Natural killer cell treated with Interleukin-12 subunit alpha and Interleukin-12 subunit beta and Interleukin-15 and Interleukin-18, amount 100 ng/mL, for 72 hours (primary cell): ENCODE measurements around the gene ZNF440. TPM values are rescaled to one million over a fixed set of nuclear protein-coding genes. Genes with fewer than 3 reads are reported as not detected.
"Not testable (repeated sequence)": the region's sequence is repeated elsewhere in the genome, so short reads cannot be mapped to it uniquely, and the experiment has no call there.

Experiments
- ATAC-seq, 2 donors: fragments of 150-1000 bp; cut with Tn5 transposase in 1 of 2; sonication (Bioruptor Pico), chemical (Tn5 transposase) in 1 of 2; 2 replicates each; pipeline ENCODE4 v1.10.0; 2021
- DNase-seq: peaks from one replicate; pipeline ENCODE4 v3.0.0; 2022; ENCODE audit warnings: low spot score
- H3K27ac Mint-ChIP-seq, 2 donors: 1 replicate in 1 of 2; 2 replicates in 1 of 2; pipeline ENCODE4 v1.8.0; 2022; ENCODE audit warnings: mixed read lengths in 2 of 2, mild to moderate bottlenecking in 1 of 2, moderate library complexity in 1 of 2
- H3K27me3 Mint-ChIP-seq, 2 donors: 1 replicate in 1 of 2; 2 replicates in 1 of 2; pipeline ENCODE4 v1.8.0; 2022; ENCODE audit warnings: mixed read lengths in 2 of 2
- H3K36me3 Mint-ChIP-seq: one replicate; pipeline ENCODE4 v1.8.0; 2022; ENCODE audit warnings: mixed read lengths
- H3K4me1 Mint-ChIP-seq, 2 donors: 1 replicate in 1 of 2; 2 replicates in 1 of 2; pipeline ENCODE4 v1.8.0; 2022; ENCODE audit warnings: low read depth in 2 of 2, mixed read lengths in 2 of 2, mild to moderate bottlenecking in 1 of 2
- H3K4me3 Mint-ChIP-seq: one replicate; pipeline ENCODE4 v1.8.0; 2022; ENCODE audit warnings: mixed read lengths
- H3K9me3 Mint-ChIP-seq: 2 replicates; pipeline ENCODE4 v1.8.0; 2022; ENCODE audit warnings: mixed read lengths
- total RNA-seq, 2 donors: library from RNA; stranded (reverse); gene quantifications; one replicate each; pipeline ENCODE4 v1.2.3, GENCODE V29; 2022

ZNF440 gene
- total RNA-seq, 2 donors from 2014 or later: 16.7 to 20.1 TPM

GRCh38 chr19:11798391-11799330 lies 15.4 kb upstream of the ZNF440 start, which contains the start of gene ZNF491:
Gene ZNF491 (plus strand): TSS chr19:11798523. CDS start chr19:11805954, 7,431 bp downstream.
- Mint-ChIP-seq H3K4me3 (peak within 1 kb of the TSS; percentile 87), H3K27me3 (no peaks in the 10 kb centered on the region), H3K4me1 (peaks cover 13 to 15% of the 10 kb centered on the region in 2 donors), H3K36me3 (no peaks in the 10 kb centered on the region), H3K27ac (peak within 1 kb of the TSS in 1 of 2 donors; percentile 76), H3K9me3 (no peaks in the 10 kb centered on the region)
- peak; percentile 99 for ATAC-seq
- peak; percentile 90 for DNase-seq

GRCh38 chr19:11806354-11807098 lies 7.5 kb upstream of the ZNF440 start:
- Mint-ChIP-seq H3K27ac (no peak overlapping the region), H3K36me3 (peaks cover 26% of the 10 kb centered on the region), H3K9me3 (peaks cover 12% of the 10 kb centered on the region), H3K4me3 (no peak overlapping the region), H3K4me1 (no peaks in the 10 kb centered on the region), H3K27me3 (no peaks in the 10 kb centered on the region)
- no peak for DNase-seq
- ATAC-seq: no peak

- Mint-ChIP-seq H3K27me3 (no peaks in the 10 kb centered on the region), H3K4me1 (no peaks in the 10 kb centered on the region), H3K4me3 (no peak overlapping the region), H3K9me3 (peaks cover 12% of the 10 kb centered on the region), H3K36me3 (peaks cover 26% of the 10 kb centered on the region), H3K27ac (no peak overlapping the region)
- ATAC-seq (no peak), DNase-seq (no peak)
These were observed 7.0 kb upstream of the ZNF440 start for GRCh38 chr19:11807099-11807380.

GRCh38 chr19:11813703-11814028 lies 407 bp upstream of the ZNF440 start:
- Mint-ChIP-seq H3K4me3 (peak overlapping the region; percentile 84), H3K4me1 (peaks cover 7 to 22% of the 10 kb centered on the region in 2 donors), H3K27me3 (no peaks in the 10 kb centered on the region), H3K9me3 (no peaks in the 10 kb centered on the region), H3K36me3 (peaks cover 4% of the 10 kb centered on the region), H3K27ac (peak overlapping the region; percentile 3 to 86)
- ATAC-seq (peak; percentile 24 to 54), DNase-seq (no peak)

- H3K36me3 Mint-ChIP-seq: no peaks in the 10 kb centered on the region
- no peaks in the 10 kb centered on the region for H3K27me3 Mint-ChIP-seq
- H3K27ac Mint-ChIP-seq: peak overlapping the region; percentile 3 to 86
- H3K9me3 Mint-ChIP-seq: no peaks in the 10 kb centered on the region
- peaks cover 7 to 22% of the 10 kb centered on the region in 2 donors for H3K4me1 Mint-ChIP-seq
- peak in 1 of 2 donors; percentile 25 for ATAC-seq
- peak overlapping the region; percentile 84 for H3K4me3 Mint-ChIP-seq
- no peak for DNase-seq
These were observed 595 bp downstream of the ZNF440 start for GRCh38 chr19:11814700-11815035.

- no peak overlapping the region for H3K4me3 Mint-ChIP-seq
- H3K36me3 Mint-ChIP-seq: peaks cover 12% of the 10 kb centered on the region
- peaks cover 8 to 24% of the 10 kb centered on the region in 2 donors for H3K4me1 Mint-ChIP-seq
- H3K9me3 Mint-ChIP-seq: no peaks in the 10 kb centered on the region
- ATAC-seq: no peak
- no peak overlapping the region for H3K27ac Mint-ChIP-seq
- H3K27me3 Mint-ChIP-seq: no peaks in the 10 kb centered on the region
- DNase-seq: no peak
These were observed 7.5 kb downstream of the ZNF440 start for GRCh38 chr19:11821474-11822109.

GRCh38 chr19:11828957-11829876 lies 15.1 kb downstream of the ZNF440 start:
- Mint-ChIP-seq H3K9me3 (peaks cover 16% of the 10 kb centered on the region), H3K36me3 (peaks cover 46% of the 10 kb centered on the region)
- ATAC-seq, DNase-seq, H3K27me3 Mint-ChIP-seq, H3K4me3 Mint-ChIP-seq, H3K27ac Mint-ChIP-seq, H3K4me1 Mint-ChIP-seq: not testable (repeated sequence)

- peaks cover 44% of the 10 kb centered on the region for H3K36me3 Mint-ChIP-seq
- no peaks in the 10 kb centered on the region for H3K27me3 Mint-ChIP-seq
- DNase-seq: no peak
- peaks cover 0 to 6% of the 10 kb centered on the region in 2 donors for H3K4me1 Mint-ChIP-seq
- H3K9me3 Mint-ChIP-seq: peaks cover 16% of the 10 kb centered on the region
- no peak overlapping the region for H3K4me3 Mint-ChIP-seq
- ATAC-seq: no peak
- H3K27ac Mint-ChIP-seq: no peak overlapping the region
These were observed 18.3 kb downstream of the ZNF440 start for GRCh38 chr19:11832253-11832912.

- ATAC-seq: no peak
- peaks cover 40% of the 10 kb centered on the region for H3K36me3 Mint-ChIP-seq
- no peak for DNase-seq
- peaks cover 16% of the 10 kb centered on the region for H3K9me3 Mint-ChIP-seq
- no peaks in the 10 kb centered on the region for H3K27me3 Mint-ChIP-seq
- H3K4me1 Mint-ChIP-seq: peaks cover 0 to 6% of the 10 kb centered on the region in 2 donors
- H3K4me3 Mint-ChIP-seq: no peak overlapping the region
- H3K27ac Mint-ChIP-seq: no peak overlapping the region
These were observed 19.5 kb downstream of the ZNF440 start for GRCh38 chr19:11833541-11833940.

GRCh38 chr19:11835626-11836066 lies 21.6 kb downstream of the ZNF440 start:
- H3K27me3 Mint-ChIP-seq, ATAC-seq, H3K4me1 Mint-ChIP-seq, H3K4me3 Mint-ChIP-seq, DNase-seq, H3K27ac Mint-ChIP-seq: not testable (repeated sequence)
- H3K9me3 Mint-ChIP-seq: peaks cover 13% of the 10 kb centered on the region
- H3K36me3 Mint-ChIP-seq: peaks cover 29% of the 10 kb centered on the region

GRCh38 chr19:11843722-11844121 lies 29.6 kb downstream of the ZNF440 start:
- Mint-ChIP-seq H3K36me3 (no peaks in the 10 kb centered on the region), H3K4me1 (peaks cover 5 to 9% of the 10 kb centered on the region in 2 donors), H3K4me3 (no peak overlapping the region), H3K27me3 (peaks cover 0 to 3% of the 10 kb centered on the region in 2 donors), H3K9me3 (no peaks in the 10 kb centered on the region), H3K27ac (no peak overlapping the region)
- DNase-seq (no peak), ATAC-seq (no peak)

GRCh38 chr19:11847615-11848014 lies 33.5 kb downstream of the ZNF440 start:
- peaks cover 10 to 20% of the 10 kb centered on the region in 2 donors for H3K4me1 Mint-ChIP-seq

More at GRCh38 chr19:11847615-11848014, 33.5 kb downstream of the ZNF440 start:
- H3K4me3 Mint-ChIP-seq: peak overlapping the region; percentile 89
- ATAC-seq, H3K9me3 Mint-ChIP-seq, DNase-seq, H3K36me3 Mint-ChIP-seq, H3K27me3 Mint-ChIP-seq: not testable (repeated sequence)
- H3K27ac Mint-ChIP-seq: peak overlapping the region in 1 of 2 donors; percentile 54
